Non-pigmented ciliary epithelial cell (primary cell): ENCODE data around the gene CASKIN2.

Source experiments
- DNase-seq: peaks from one replicate; pipeline ENCODE4 v3.0.0-alpha.2; 2010; ENCODE audit warnings: low read depth

The CASKIN2 gene

GRCh38 chr17:75548813-75549212, 33.5 kb upstream of the CASKIN2 start:
- DNase-seq: no peak

- DNase-seq: no peak
These were observed 31.8 kb upstream of the CASKIN2 start for GRCh38 chr17:75547091-75547490.

- DNase-seq: no peak
These were observed 30.8 kb upstream of the CASKIN2 start for GRCh38 chr17:75546181-75546580.

GRCh38 chr17:75544250-75544649, 28.9 kb upstream of the CASKIN2 start:
- DNase-seq: no peak

- no peak for DNase-seq
These were observed 27.5 kb upstream of the CASKIN2 start for GRCh38 chr17:75542728-75543336.

GRCh38 chr17:75542229-75542628, 26.9 kb upstream of the CASKIN2 start:
- DNase-seq: no peak

GRCh38 chr17:75540923-75541503, 25.7 kb upstream of the CASKIN2 start:
- no peak for DNase-seq

GRCh38 chr17:75539967-75540729, 24.8 kb upstream of the CASKIN2 start:
- DNase-seq: no peak

- DNase-seq: no peak
These were observed 21.0 kb upstream of the CASKIN2 start for GRCh38 chr17:75536366-75536765.

- no peak for DNase-seq
These were observed 20.5 kb upstream of the CASKIN2 start for GRCh38 chr17:75535871-75536270.

GRCh38 chr17:75535119-75535537, 19.8 kb upstream of the CASKIN2 start:
- no peak for DNase-seq

GRCh38 chr17:75531721-75532072, 16.4 kb upstream of the CASKIN2 start:
- no peak for DNase-seq

GRCh38 chr17:75530837-75531720, 15.7 kb upstream of the CASKIN2 start:
- DNase-seq: no peak

- no peak for DNase-seq
These were observed 11.4 kb upstream of the CASKIN2 start for GRCh38 chr17:75526555-75527270.

GRCh38 chr17:75525806-75526554, 10.6 kb upstream of the CASKIN2 start:
- no peak for DNase-seq

- DNase-seq: no peak
These were observed 9.9 kb upstream of the CASKIN2 start, which contains the start of gene LLGL2 for GRCh38 chr17:75524970-75525805. TSS of gene LLGL2 (plus strand) at chr17:75525697. CDS start at chr17:75543427, 17,730 bp downstream.

GRCh38 chr17:75524269-75524969, 9.1 kb upstream of the CASKIN2 start:
- DNase-seq: no peak

GRCh38 chr17:75523647-75524046, 8.3 kb upstream of the CASKIN2 start:
- no peak for DNase-seq

GRCh38 chr17:75521951-75522727, 6.8 kb upstream of the CASKIN2 start:
- peak; percentile 34 for DNase-seq
